Measurements from ENCODE around the gene EIF1AD.

The EIF1AD gene

DNA sequence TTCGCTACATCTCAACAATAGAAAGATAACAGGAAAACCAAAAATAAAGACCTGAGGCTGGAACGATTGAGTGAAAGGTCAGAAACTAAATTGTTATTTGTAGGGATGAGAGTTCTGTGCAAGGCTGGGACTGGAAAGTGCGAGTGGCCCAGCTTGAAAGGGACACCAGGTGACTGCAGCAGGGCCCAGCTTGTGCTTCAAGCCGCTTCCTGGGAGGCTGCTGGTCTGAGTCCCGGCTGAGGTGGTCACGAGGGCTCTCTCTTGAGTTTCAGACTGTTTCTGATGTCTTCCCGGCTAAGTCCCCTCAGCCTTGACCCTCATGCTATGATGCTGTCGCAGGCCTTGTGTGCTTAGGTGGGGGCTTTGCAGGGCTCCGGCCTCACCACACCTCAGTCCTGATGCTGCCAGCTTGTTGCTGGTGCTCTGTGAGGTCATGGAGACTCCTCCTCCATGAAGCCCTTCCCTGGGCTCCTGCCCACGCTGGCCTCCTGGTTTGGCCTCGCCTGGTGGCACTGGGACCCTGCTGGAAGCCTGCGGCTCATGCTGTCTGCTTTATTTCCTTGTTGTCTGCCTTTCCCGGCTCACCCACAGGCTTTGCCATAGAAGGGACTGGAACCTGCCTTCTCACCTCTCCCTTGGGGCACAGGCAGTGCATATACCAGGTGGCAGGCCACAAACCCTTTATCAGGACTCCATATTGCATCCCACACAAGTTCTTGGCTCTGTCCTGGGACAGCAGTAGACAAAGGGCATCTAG is 4.4 kb upstream of the EIF1AD start:
- Histone ChIP-seq H3K4me3 (ENCODE audit: low read length in 2 of 2) (no peak overlapping the region), H3K9me3 (ENCODE audit: control insufficient read depth in 2 of 2, low read length in 2 of 2) (no peaks in the 10 kb centered on the region), H3K9ac (ENCODE audit: low read depth in 1 of 2, low read length in 2 of 2) (no peak overlapping the region), H3K27ac (ENCODE audit: low read depth in 2 of 2, low read length in 2 of 2) (no peak overlapping the region), H3K4me1 (ENCODE audit: control insufficient read depth in 2 of 2, insufficient read depth in 2 of 2, low read length in 2 of 2) (peaks cover 8 to 10% of the 10 kb centered on the region in 2 donors), H3K27me3 (ENCODE audit: control insufficient read depth in 2 of 2, insufficient read depth in 2 of 2, low read length in 2 of 2) (peaks cover 1 to 2% of the 10 kb centered on the region in 2 donors), H3K36me3 (ENCODE audit: control insufficient read depth in 2 of 2, insufficient read depth in 2 of 2, low read length in 2 of 2) (peaks cover 7 to 14% of the 10 kb centered on the region in 2 donors)

DNA sequence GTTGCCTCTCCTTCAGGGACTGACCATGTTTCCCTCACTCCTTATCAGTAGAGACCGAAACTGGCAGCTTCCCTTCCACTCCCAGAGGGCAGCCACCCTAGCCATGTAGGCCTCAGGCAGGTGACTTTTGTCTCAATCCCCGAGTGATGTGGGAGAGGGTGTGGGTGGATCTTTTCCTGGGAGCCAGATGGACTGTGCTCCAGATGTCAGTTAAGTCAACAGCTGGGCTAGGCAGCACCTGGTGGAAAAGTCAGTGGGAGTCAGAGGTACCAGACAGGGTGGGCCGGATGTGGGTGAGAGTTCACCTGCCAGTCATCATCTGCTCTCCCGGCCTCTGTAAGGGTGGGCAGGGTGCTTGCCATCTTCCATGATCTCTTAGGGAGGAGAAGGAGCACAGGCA is 2.2 kb upstream of the EIF1AD start:
- Histone ChIP-seq H3K9me3 (ENCODE audit: control insufficient read depth in 2 of 2, low read length in 2 of 2) (no peaks in the 10 kb centered on the region), H3K4me3 (ENCODE audit: low read length in 2 of 2) (no peak overlapping the region), H3K27ac (ENCODE audit: low read depth in 2 of 2, low read length in 2 of 2) (no peak overlapping the region), H3K36me3 (ENCODE audit: control insufficient read depth in 2 of 2, insufficient read depth in 2 of 2, low read length in 2 of 2) (peaks cover 18 to 27% of the 10 kb centered on the region in 2 donors), H3K4me1 (ENCODE audit: control insufficient read depth in 2 of 2, insufficient read depth in 2 of 2, low read length in 2 of 2) (peaks cover 14 to 16% of the 10 kb centered on the region in 2 donors), H3K27me3 (ENCODE audit: control insufficient read depth in 2 of 2, insufficient read depth in 2 of 2, low read length in 2 of 2) (no peaks in the 10 kb centered on the region), H3K9ac (ENCODE audit: low read depth in 1 of 2, low read length in 2 of 2) (no peak overlapping the region)

DNA sequence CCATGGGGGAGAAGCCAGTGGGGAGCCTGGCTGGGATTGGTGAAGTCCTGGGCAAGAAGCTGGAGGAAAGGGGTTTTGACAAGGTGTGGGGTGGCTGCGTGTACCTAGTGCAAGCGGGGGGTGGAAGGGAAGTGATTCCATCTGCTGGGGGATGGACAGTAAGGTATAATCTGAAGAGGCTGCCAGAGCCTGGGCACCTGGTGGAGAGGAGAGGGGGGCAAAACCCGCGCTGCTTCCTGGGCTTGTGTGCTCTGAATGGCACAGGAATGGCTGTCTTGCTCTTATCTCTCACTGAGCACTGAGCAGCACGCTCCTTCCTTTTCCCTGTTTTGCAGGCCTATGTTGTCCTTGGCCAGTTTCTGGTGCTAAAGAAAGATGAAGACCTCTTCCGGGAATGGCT is 1.3 kb upstream of the EIF1AD start:
- H3K4me3 ChIP-seq (ENCODE audit: low read length in 2 of 2), result peak overlapping the region; percentile 85 to 100
- H3K27me3 ChIP-seq (ENCODE audit: control insufficient read depth in 2 of 2, insufficient read depth in 2 of 2, low read length in 2 of 2), result no peaks in the 10 kb centered on the region
- peaks cover 14 to 16% of the 10 kb centered on the region in 2 donors for H3K4me1 ChIP-seq (ENCODE audit: control insufficient read depth in 2 of 2, insufficient read depth in 2 of 2, low read length in 2 of 2)
- peak overlapping the region; percentile 79 to 80 for H3K9ac ChIP-seq (ENCODE audit: low read depth in 1 of 2, low read length in 2 of 2)
- no peaks in the 10 kb centered on the region for H3K9me3 ChIP-seq (ENCODE audit: control insufficient read depth in 2 of 2, low read length in 2 of 2)
- peaks cover 27 to 36% of the 10 kb centered on the region in 2 donors for H3K36me3 ChIP-seq (ENCODE audit: control insufficient read depth in 2 of 2, insufficient read depth in 2 of 2, low read length in 2 of 2)
- peak overlapping the region; percentile 96 to 99 for H3K27ac ChIP-seq (ENCODE audit: low read depth in 2 of 2, low read length in 2 of 2)

DNA sequence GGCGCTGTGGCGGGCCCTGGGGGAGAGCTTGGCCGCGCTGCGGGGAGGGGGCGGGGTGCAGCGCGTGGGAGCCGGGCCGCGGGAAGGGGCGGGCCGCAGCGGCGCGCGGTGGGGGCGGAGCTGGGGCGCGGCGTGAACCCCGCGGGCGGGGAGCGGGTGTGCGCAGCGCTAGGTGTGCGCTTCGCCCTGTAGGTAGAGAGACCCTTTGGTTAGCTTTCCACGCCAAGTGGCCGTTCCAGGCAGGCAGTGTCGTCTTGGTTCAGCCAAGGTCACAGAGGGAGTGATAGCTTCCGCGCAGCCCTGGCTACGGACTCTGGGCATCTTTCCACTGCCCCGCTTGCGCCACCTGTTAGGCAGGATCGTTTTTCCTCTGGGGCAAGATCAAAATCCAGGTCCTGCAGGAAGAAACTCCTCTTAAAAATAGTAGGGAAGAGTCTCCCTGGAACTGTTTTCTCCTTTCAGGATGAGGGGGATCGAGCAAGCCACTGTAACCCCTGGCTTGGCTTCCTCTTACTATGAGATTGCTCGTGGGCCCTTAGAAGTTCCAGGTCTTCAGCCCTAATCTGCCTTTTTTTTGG is 780 bp upstream of the EIF1AD start:
- Histone ChIP-seq H3K9me3 (ENCODE audit: control insufficient read depth in 2 of 2, low read length in 2 of 2) (no peaks in the 10 kb centered on the region), H3K27me3 (ENCODE audit: control insufficient read depth in 2 of 2, insufficient read depth in 2 of 2, low read length in 2 of 2) (no peaks in the 10 kb centered on the region), H3K27ac (ENCODE audit: low read depth in 2 of 2, low read length in 2 of 2) (peak overlapping the region; percentile 96 to 99), H3K9ac (ENCODE audit: low read depth in 1 of 2, low read length in 2 of 2) (peak overlapping the region; percentile 79 to 80), H3K4me1 (ENCODE audit: control insufficient read depth in 2 of 2, insufficient read depth in 2 of 2, low read length in 2 of 2) (peaks cover 14 to 16% of the 10 kb centered on the region in 2 donors), H3K36me3 (ENCODE audit: control insufficient read depth in 2 of 2, insufficient read depth in 2 of 2, low read length in 2 of 2) (peaks cover 30 to 41% of the 10 kb centered on the region in 2 donors), H3K4me3 (ENCODE audit: low read length in 2 of 2) (peak overlapping the region; percentile 85 to 100)

DNA sequence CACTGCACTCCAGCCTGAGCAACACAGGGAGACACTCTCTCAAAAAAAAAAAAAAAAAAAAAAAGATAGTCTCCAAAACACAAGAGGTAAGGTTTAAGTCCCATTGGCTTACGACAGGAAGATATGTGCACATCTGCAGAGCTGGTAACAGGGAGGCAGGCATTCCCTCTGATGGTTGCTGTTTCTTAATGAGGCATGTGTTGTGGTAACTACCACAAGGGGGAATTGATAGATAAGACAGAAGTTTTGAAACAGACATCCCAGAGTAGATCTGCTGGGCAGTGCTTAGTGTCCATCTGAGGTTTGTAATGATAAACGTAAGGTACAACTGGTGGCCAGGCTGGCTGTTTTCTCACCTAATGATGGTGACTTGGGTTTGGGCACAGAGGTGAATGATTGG is 4.7 kb downstream of the EIF1AD start:
- Histone ChIP-seq H3K36me3 (ENCODE audit: control insufficient read depth in 2 of 2, insufficient read depth in 2 of 2, low read length in 2 of 2) (peaks cover 27 to 36% of the 10 kb centered on the region in 2 donors), H3K4me3 (ENCODE audit: low read length in 2 of 2) (no peak overlapping the region), H3K4me1 (ENCODE audit: control insufficient read depth in 2 of 2, insufficient read depth in 2 of 2, low read length in 2 of 2) (peaks cover 9 to 11% of the 10 kb centered on the region in 2 donors), H3K9me3 (ENCODE audit: control insufficient read depth in 2 of 2, low read length in 2 of 2) (no peaks in the 10 kb centered on the region), H3K27me3 (ENCODE audit: control insufficient read depth in 2 of 2, insufficient read depth in 2 of 2, low read length in 2 of 2) (no peaks in the 10 kb centered on the region), H3K27ac (ENCODE audit: low read depth in 2 of 2, low read length in 2 of 2) (no peak overlapping the region), H3K9ac (ENCODE audit: low read depth in 1 of 2, low read length in 2 of 2) (no peak overlapping the region)

DNA sequence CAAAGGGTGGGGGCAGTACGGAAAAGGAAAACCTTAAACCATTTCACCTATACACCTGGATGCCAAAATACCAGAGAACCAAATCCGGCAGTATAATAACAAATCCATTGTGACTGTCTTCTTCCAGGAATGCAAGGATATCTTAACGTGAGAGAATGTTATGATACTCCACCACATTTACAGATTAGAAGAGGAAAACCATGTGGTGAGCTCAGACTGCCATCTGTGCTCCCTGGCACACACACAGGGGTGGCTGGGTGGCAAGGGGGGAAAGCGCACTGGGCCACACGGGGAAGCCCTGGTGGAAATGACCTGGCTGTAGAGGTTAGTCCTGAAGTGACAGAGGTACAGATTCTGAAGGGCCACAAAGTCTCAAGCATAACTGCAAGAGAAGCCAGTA is 9.9 kb downstream of the EIF1AD start:
- Histone ChIP-seq H3K4me1 (ENCODE audit: control insufficient read depth in 2 of 2, insufficient read depth in 2 of 2, low read length in 2 of 2) (peaks cover 3 to 4% of the 10 kb centered on the region in 2 donors), H3K27me3 (ENCODE audit: control insufficient read depth in 2 of 2, insufficient read depth in 2 of 2, low read length in 2 of 2) (no peaks in the 10 kb centered on the region), H3K36me3 (ENCODE audit: control insufficient read depth in 2 of 2, insufficient read depth in 2 of 2, low read length in 2 of 2) (peaks cover 0 to 2% of the 10 kb centered on the region in 2 donors), H3K9me3 (ENCODE audit: control insufficient read depth in 2 of 2, low read length in 2 of 2) (no peaks in the 10 kb centered on the region), H3K4me3 (ENCODE audit: low read length in 2 of 2) (no peak overlapping the region), H3K9ac (ENCODE audit: low read depth in 1 of 2, low read length in 2 of 2) (no peak overlapping the region), H3K27ac (ENCODE audit: low read depth in 2 of 2, low read length in 2 of 2) (no peak overlapping the region)

DNA sequence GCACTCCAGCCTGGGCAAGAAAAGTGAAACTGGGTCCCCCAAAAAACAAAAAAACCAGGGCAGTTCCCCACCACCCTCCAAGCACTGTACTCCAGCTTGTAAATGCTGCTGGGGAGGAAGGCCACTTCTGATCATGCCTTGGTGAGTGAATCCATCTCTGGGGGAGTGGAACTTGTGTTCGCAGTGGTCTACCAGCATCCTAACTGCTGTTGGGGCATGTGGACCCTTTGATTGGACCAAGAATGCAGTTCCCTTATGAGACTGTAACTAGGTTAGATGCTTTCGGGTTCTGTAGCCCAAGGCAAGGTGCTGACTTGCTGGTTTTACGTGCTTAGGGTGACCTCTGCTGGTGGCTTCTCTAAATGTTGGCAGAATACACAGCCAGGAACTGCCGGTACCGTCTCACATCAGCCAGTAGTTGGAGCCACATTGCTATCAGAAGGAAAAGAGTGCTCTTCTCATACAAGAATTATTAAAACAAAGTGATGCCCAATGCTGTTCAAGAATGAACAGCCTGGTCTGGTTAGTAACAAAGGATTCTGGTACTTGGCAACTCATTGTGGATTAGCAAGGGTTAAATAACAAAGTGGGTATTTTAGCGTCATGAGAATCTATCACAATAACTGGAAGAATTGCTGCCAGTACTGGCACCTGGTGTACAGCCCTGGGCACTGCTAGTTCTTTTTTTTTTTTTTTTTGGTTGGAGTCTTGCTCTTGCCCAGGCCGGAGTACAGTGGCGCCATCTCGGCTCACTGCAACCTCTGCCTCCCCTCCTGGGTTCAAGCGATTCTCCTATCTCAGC is 13.0 kb downstream of the EIF1AD start:
- H3K36me3 ChIP-seq (ENCODE audit: control insufficient read depth in 2 of 2, insufficient read depth in 2 of 2, low read length in 2 of 2), result no peaks in the 10 kb centered on the region
- H3K9ac ChIP-seq (ENCODE audit: low read depth in 1 of 2, low read length in 2 of 2), result no peak overlapping the region
- no peaks in the 10 kb centered on the region for H3K27me3 ChIP-seq (ENCODE audit: control insufficient read depth in 2 of 2, insufficient read depth in 2 of 2, low read length in 2 of 2)
- H3K27ac ChIP-seq (ENCODE audit: low read depth in 2 of 2, low read length in 2 of 2), result no peak overlapping the region
- H3K4me1 ChIP-seq (ENCODE audit: control insufficient read depth in 2 of 2, insufficient read depth in 2 of 2, low read length in 2 of 2), result no peaks in the 10 kb centered on the region
- no peaks in the 10 kb centered on the region for H3K9me3 ChIP-seq (ENCODE audit: control insufficient read depth in 2 of 2, low read length in 2 of 2)
- H3K4me3 ChIP-seq (ENCODE audit: low read length in 2 of 2), result no peak overlapping the region

DNA sequence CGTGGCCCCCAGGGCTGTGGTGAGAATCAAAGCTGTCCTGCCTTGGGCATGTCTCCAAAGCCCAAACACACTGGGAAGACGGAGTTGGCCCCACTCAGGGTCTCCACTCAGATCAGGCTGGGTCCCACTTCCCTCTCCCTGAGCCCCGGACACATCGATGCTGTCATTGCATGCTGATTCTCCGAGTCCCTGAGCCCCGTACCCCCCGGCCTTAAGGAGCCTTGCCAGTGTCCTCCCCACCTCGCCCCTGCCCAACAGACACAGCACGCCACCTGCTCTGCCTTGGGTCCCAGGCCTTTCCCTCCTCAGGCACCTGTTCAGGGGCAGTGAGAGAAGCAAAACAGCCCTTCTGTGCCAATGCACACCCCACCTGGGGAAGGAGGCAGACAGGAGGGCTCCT is 14.6 kb downstream of the EIF1AD start:
- Histone ChIP-seq H3K4me3 (ENCODE audit: low read length in 2 of 2) (no peak overlapping the region), H3K36me3 (ENCODE audit: control insufficient read depth in 2 of 2, insufficient read depth in 2 of 2, low read length in 2 of 2) (no peaks in the 10 kb centered on the region), H3K27me3 (ENCODE audit: control insufficient read depth in 2 of 2, insufficient read depth in 2 of 2, low read length in 2 of 2) (no peaks in the 10 kb centered on the region), H3K9ac (ENCODE audit: low read depth in 1 of 2, low read length in 2 of 2) (no peak overlapping the region), H3K4me1 (ENCODE audit: control insufficient read depth in 2 of 2, insufficient read depth in 2 of 2, low read length in 2 of 2) (no peaks in the 10 kb centered on the region), H3K9me3 (ENCODE audit: control insufficient read depth in 2 of 2, low read length in 2 of 2) (no peaks in the 10 kb centered on the region), H3K27ac (ENCODE audit: low read depth in 2 of 2, low read length in 2 of 2) (no peak overlapping the region)

DNA sequence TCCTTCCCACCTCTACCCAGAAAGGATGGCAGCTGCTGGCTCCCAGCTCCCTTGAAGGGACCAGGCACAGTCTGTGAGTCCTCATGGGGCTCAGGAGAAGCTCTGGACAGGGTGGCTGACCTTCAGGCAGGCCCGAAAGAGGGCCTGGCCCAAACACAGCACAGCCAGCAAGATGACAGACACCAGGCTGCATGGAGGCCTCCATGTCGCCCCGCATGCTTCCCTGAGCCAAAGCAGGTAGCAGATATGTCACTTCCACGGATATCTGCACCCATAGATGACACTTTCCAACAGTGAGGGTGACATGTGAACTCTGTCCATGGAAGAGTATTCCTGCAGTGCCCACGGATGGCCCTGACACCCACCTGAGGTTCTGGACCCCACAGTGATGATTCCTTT is 18.4 kb downstream of the EIF1AD start:
- Histone ChIP-seq H3K9ac (ENCODE audit: low read depth in 1 of 2, low read length in 2 of 2) (no peak overlapping the region), H3K4me1 (ENCODE audit: control insufficient read depth in 2 of 2, insufficient read depth in 2 of 2, low read length in 2 of 2) (no peaks in the 10 kb centered on the region), H3K36me3 (ENCODE audit: control insufficient read depth in 2 of 2, insufficient read depth in 2 of 2, low read length in 2 of 2) (peaks cover 8 to 9% of the 10 kb centered on the region in 2 donors), H3K27ac (ENCODE audit: low read depth in 2 of 2, low read length in 2 of 2) (no peak overlapping the region), H3K4me3 (ENCODE audit: low read length in 2 of 2) (no peak overlapping the region), H3K9me3 (ENCODE audit: control insufficient read depth in 2 of 2, low read length in 2 of 2) (no peaks in the 10 kb centered on the region), H3K27me3 (ENCODE audit: control insufficient read depth in 2 of 2, insufficient read depth in 2 of 2, low read length in 2 of 2) (no peaks in the 10 kb centered on the region)
